CD4-positive, alpha-beta T cell treated with Interleukin-1 beta for 1 hour (primary cell): ENCODE results near the gene SRP68.
A peak's percentile ranks its signal among the peaks of the same experiment; 100 is the strongest.

Experiments used
- DNase-seq, 2 donors: peaks; one replicate each; pipeline ENCODE4 v3.0.0-alpha.2; 2020 to 2022

SRP68 gene

GRCh38 chr17:76072148-76072858, at the start of gene SRP68:
Gene SRP68, minus strand, starts transcription at chr17:76072517. Its CDS starts 26 bp downstream, at chr17:76072491.
- DNase-seq, result peak; percentile 86 to 88

- DNase-seq, result no peak
Observed at GRCh38 chr17:76121932-76122430, 49.7 kb upstream of the SRP68 start.

- no peak for DNase-seq
Observed at GRCh38 chr17:76120658-76121008, 48.3 kb upstream of the SRP68 start.

- DNase-seq, result no peak
Observed at GRCh38 chr17:76119409-76120371, 47.4 kb upstream of the SRP68 start.

GRCh38 chr17:76115138-76115754, 42.9 kb upstream of the SRP68 start:
- no peak for DNase-seq

GRCh38 chr17:76111956-76112355, 39.6 kb upstream of the SRP68 start:
- no peak for DNase-seq

GRCh38 chr17:76107509-76107908, 35.2 kb upstream of the SRP68 start:
- DNase-seq, result peak in 1 of 2 donors; percentile 25

GRCh38 chr17:76106703-76107102, 34.4 kb upstream of the SRP68 start:
- DNase-seq, result no peak

GRCh38 chr17:76104896-76105231, 32.5 kb upstream of the SRP68 start:
- DNase-seq, result no peak

- no peak for DNase-seq
Observed at GRCh38 chr17:76104140-76104895, 32.0 kb upstream of the SRP68 start.

- peak; percentile 92 to 94 for DNase-seq
Observed at GRCh38 chr17:76103274-76104139, 31.2 kb upstream of the SRP68 start, which contains the start of gene EXOC7. Gene EXOC7, minus strand, starts transcription at chr17:76103787. Its CDS starts 95 bp downstream, at chr17:76103692.

- no peak for DNase-seq
Observed at GRCh38 chr17:76102944-76103273, 30.6 kb upstream of the SRP68 start.

GRCh38 chr17:76097716-76098295, 25.5 kb upstream of the SRP68 start:
- DNase-seq, result no peak

- DNase-seq, result no peak
Observed at GRCh38 chr17:76095943-76096342, 23.6 kb upstream of the SRP68 start.

GRCh38 chr17:76094046-76094445, 21.7 kb upstream of the SRP68 start:
- DNase-seq, result no peak

- no peak for DNase-seq
Observed at GRCh38 chr17:76092526-76093413, 20.5 kb upstream of the SRP68 start.

- no peak for DNase-seq
Observed at GRCh38 chr17:76091526-76092286, 19.4 kb upstream of the SRP68 start.

- DNase-seq, result no peak
Observed at GRCh38 chr17:76090517-76091129, 18.3 kb upstream of the SRP68 start.
